Effector CD4-positive, alpha-beta T cell (primary cell): ENCODE measurements around the gene FHIT.

ENCODE experiments used
- DNase-seq: peaks from one replicate; pipeline ENCODE4 v3.0.0-alpha.2; 2020

FHIT gene

GRCh38 chr3:59728587-59728908 lies 1522.7 kb downstream of the FHIT start:
- DNase-seq: no peak

- no peak for DNase-seq
Observed at GRCh38 chr3:59727902-59728586, 1523.2 kb downstream of the FHIT start.

GRCh38 chr3:59726279-59726678 lies 1525.0 kb downstream of the FHIT start:
- DNase-seq: no peak

GRCh38 chr3:59717679-59718205 lies 1533.5 kb downstream of the FHIT start:
- DNase-seq: no peak

- DNase-seq: no peak
Observed at GRCh38 chr3:59714066-59714465, 1537.2 kb downstream of the FHIT start.

GRCh38 chr3:59710554-59710953 lies 1540.7 kb downstream of the FHIT start:
- no peak for DNase-seq

- DNase-seq: no peak
Observed at GRCh38 chr3:59709702-59710553, 1541.3 kb downstream of the FHIT start.

GRCh38 chr3:59708202-59708601 lies 1543.0 kb downstream of the FHIT start:
- no peak for DNase-seq

GRCh38 chr3:59704292-59704691 lies 1547.0 kb downstream of the FHIT start:
- no peak for DNase-seq

GRCh38 chr3:59699648-59700320 lies 1551.5 kb downstream of the FHIT start:
- no peak for DNase-seq
